H9 (cell line): ENCODE data around the gene CCDC30. TPM values are rescaled to one million over a fixed set of nuclear protein-coding genes. Genes with fewer than 3 reads are reported as not detected.

Experiments
- DNase-seq: peaks from one replicate; pipeline ENCODE4 v3.0.0-alpha.2; 2017
- H2AFZ ChIP-seq: one replicate; pipeline ENCODE4 v1.6.1; 2013; ENCODE audit warnings: mild to moderate bottlenecking, low read length, control low read depth, moderate library complexity
- H2AK5ac ChIP-seq: 2 replicates; pipeline ENCODE4 v1.6.1; 2013; ENCODE audit warnings: low read length, control low read depth, mixed read lengths; ENCODE audit not compliant: insufficient read length
- H2BK120ac ChIP-seq: one replicate; pipeline ENCODE4 v1.6.1; 2013; ENCODE audit warnings: low read depth, mild to moderate bottlenecking, low read length, control low read depth, inconsistent platforms; ENCODE audit not compliant: poor library complexity, severe bottlenecking
- H2BK12ac ChIP-seq: 2 replicates; pipeline ENCODE4 v1.6.1; 2013; ENCODE audit warnings: low read length, control low read depth, mixed read lengths, low read depth; ENCODE audit not compliant: insufficient read length
- H2BK15ac ChIP-seq: 2 replicates; pipeline ENCODE4 v1.6.1; 2013; ENCODE audit warnings: low read depth, low read length, control low read depth
- H2BK20ac ChIP-seq: one replicate; pipeline ENCODE4 v1.6.1; 2013; ENCODE audit warnings: low read depth, mild to moderate bottlenecking, low read length, control low read depth, inconsistent platforms; ENCODE audit not compliant: poor library complexity, severe bottlenecking
- H2BK5ac ChIP-seq: 2 replicates; pipeline ENCODE4 v1.6.1; 2013; ENCODE audit warnings: low read length, control low read depth, mixed read lengths; ENCODE audit not compliant: insufficient read length
- H3K14ac ChIP-seq: 2 replicates; pipeline ENCODE4 v1.6.1; 2013; ENCODE audit warnings: low read length, control low read depth; ENCODE audit not compliant: insufficient read depth
- H3K18ac ChIP-seq: 2 replicates; pipeline ENCODE4 v1.6.1; 2013; ENCODE audit warnings: low read depth, mild to moderate bottlenecking, mixed read lengths, low read length, control low read depth; ENCODE audit not compliant: insufficient read length
- H3K23ac ChIP-seq: 2 replicates; pipeline ENCODE4 v1.6.1; 2013; ENCODE audit warnings: low read length, control low read depth, mixed read lengths, low read depth; ENCODE audit not compliant: insufficient read length
- H3K23me2 ChIP-seq: 2 replicates; pipeline ENCODE4 v1.6.1; 2013; ENCODE audit warnings: low read depth, mild to moderate bottlenecking, mixed read lengths, low read length, control low read depth; ENCODE audit not compliant: insufficient read length, poor library complexity, severe bottlenecking
- H3K27ac ChIP-seq: 2 replicates; pipeline ENCODE4 v1.5.1; 2013; ENCODE audit warnings: low read length, control low read depth, mixed read lengths, low read depth; ENCODE audit not compliant: insufficient read length
- H3K27me3 ChIP-seq: 2 replicates; pipeline ENCODE4 v1.6.1; 2013; ENCODE audit warnings: low read length, control low read depth, inconsistent platforms; ENCODE audit not compliant: insufficient read depth
- H3K4ac ChIP-seq: 2 replicates; pipeline ENCODE4 v1.6.1; 2013; ENCODE audit warnings: low read depth, mild to moderate bottlenecking, control low read depth, inconsistent platforms, low read length, moderate library complexity
- H3K4me1 ChIP-seq: 2 replicates; pipeline ENCODE4 v1.6.1; 2013; ENCODE audit warnings: low read length, control low read depth, inconsistent platforms; ENCODE audit not compliant: insufficient read depth
- H3K4me2 ChIP-seq: 2 replicates; pipeline ENCODE4 v1.6.1; 2013; ENCODE audit warnings: low read length, control low read depth, mixed read lengths; ENCODE audit not compliant: insufficient read length, insufficient read depth
- H3K56ac ChIP-seq: 2 replicates; pipeline ENCODE4 v1.6.1; 2013; ENCODE audit warnings: low read depth, mild to moderate bottlenecking, mixed read lengths, low read length, control low read depth; ENCODE audit not compliant: insufficient read length
- H3K79me1 ChIP-seq: 2 replicates; pipeline ENCODE4 v1.6.1; 2013; ENCODE audit warnings: low read depth, mild to moderate bottlenecking, moderate library complexity, low read length, control low read depth, inconsistent platforms; ENCODE audit not compliant: insufficient read depth, poor library complexity, severe bottlenecking
- H3K79me2 ChIP-seq: 2 replicates; pipeline ENCODE4 v1.6.1; 2013; ENCODE audit warnings: low read length, control low read depth, inconsistent platforms; ENCODE audit not compliant: insufficient read depth
- H3K9ac ChIP-seq: 2 replicates; pipeline ENCODE4 v1.6.1; 2013; ENCODE audit warnings: low read length, control low read depth, mixed read lengths; ENCODE audit not compliant: insufficient read length; ENCODE audit errors: extremely low read depth
- H3K9me3 ChIP-seq: one replicate; pipeline ENCODE4 v1.6.1; 2013; ENCODE audit warnings: low read depth, low read length, inconsistent platforms; ENCODE audit not compliant: control insufficient read depth
- H3T11ph ChIP-seq: one replicate; pipeline ENCODE4 v1.6.1; 2013; ENCODE audit warnings: mild to moderate bottlenecking, low read length, control low read depth, inconsistent platforms
- H4K20me1 ChIP-seq: one replicate; pipeline ENCODE4 v1.6.1; 2013; ENCODE audit not compliant: control insufficient read depth, insufficient read length, insufficient read depth
- H4K5ac ChIP-seq: 2 replicates; pipeline ENCODE4 v1.6.1; 2013; ENCODE audit warnings: low read depth, mild to moderate bottlenecking, mixed read lengths, low read length, control low read depth; ENCODE audit not compliant: insufficient read length
- H4K8ac ChIP-seq: replicated peaks from 2 replicates; pipeline ENCODE4 v1.6.1; 2013; ENCODE audit warnings: low read length, control low read depth, mixed read lengths, low read depth; ENCODE audit not compliant: insufficient read length
- H4K91ac ChIP-seq: 2 replicates; pipeline ENCODE4 v1.6.1; 2013; ENCODE audit warnings: low read depth, mild to moderate bottlenecking, moderate library complexity, mixed read lengths, low read length, control low read depth; ENCODE audit not compliant: insufficient read length
- H3K27ac Mint-ChIP-seq, 3 experiments: 2 replicates in 2 of 3; 3 replicates in 1 of 3; pipeline ENCODE4 v1.8.0; 2020 to 2021; ENCODE audit warnings: mixed read lengths in 3 of 3, mild to moderate bottlenecking in 1 of 3, moderate library complexity in 1 of 3
- H3K27me3 Mint-ChIP-seq: 2 replicates; pipeline ENCODE4 v1.8.0; 2021; ENCODE audit warnings: low read depth, mild to moderate bottlenecking, moderate library complexity, mixed read lengths
- H3K36me3 Mint-ChIP-seq, 3 experiments: 2 replicates in 2 of 3; 3 replicates in 1 of 3; pipeline ENCODE4 v1.8.0; 2020 to 2021; ENCODE audit warnings: low read depth in 3 of 3, mixed read lengths in 3 of 3; ENCODE audit not compliant: insufficient read depth in 1 of 3
- H3K4me1 Mint-ChIP-seq, 2 experiments: 2 replicates each; pipeline ENCODE4 v1.8.0; 2020; ENCODE audit warnings: mixed read lengths in 2 of 2
- H3K4me3 Mint-ChIP-seq, 2 experiments: 2 replicates in 1 of 2; 3 replicates in 1 of 2; pipeline ENCODE4 v1.8.0; 2020 to 2021; ENCODE audit warnings: mild to moderate bottlenecking in 2 of 2, mixed read lengths in 2 of 2, moderate library complexity in 1 of 2
- H3K9me3 Mint-ChIP-seq, 2 experiments: 2 replicates in 1 of 2; 3 replicates in 1 of 2; pipeline ENCODE4 v1.8.0; 2020; ENCODE audit warnings: mild to moderate bottlenecking in 2 of 2, mixed read lengths in 2 of 2, moderate library complexity in 1 of 2
- WGBS: extraction: QIAGEN DNeasy Blood & Tissue Kit; methylation state at CpG from one replicate; pipeline ENCODE4 v1.1.7; 2013; ENCODE audit warnings: missing lambda C conversion rate, low lambda C conversion rate, mixed read lengths; ENCODE audit not compliant: insufficient read length; ENCODE audit errors: extremely low coverage; 5-methylcytosine and 5-hydroxymethylcytosine counted together
- total RNA-seq: library from RNA; stranded (reverse); gene quantifications from 2 replicates; pipeline ENCODE4 v1.2.1, GENCODE V29; 2021
- TF ChIP-seq, protein P1 (sequence below): fragments of 200-600 bp; sonication (generic); conservative IDR thresholded peaks from 3 replicates; pipeline ENCODE4 v1.8.0; 2021; ENCODE audit warnings: antibody characterized with exemption, mild to moderate bottlenecking

The CCDC30 gene
- total RNA-seq, 1 experiment from 2014 or later, result 1.8 TPM

DNA sequence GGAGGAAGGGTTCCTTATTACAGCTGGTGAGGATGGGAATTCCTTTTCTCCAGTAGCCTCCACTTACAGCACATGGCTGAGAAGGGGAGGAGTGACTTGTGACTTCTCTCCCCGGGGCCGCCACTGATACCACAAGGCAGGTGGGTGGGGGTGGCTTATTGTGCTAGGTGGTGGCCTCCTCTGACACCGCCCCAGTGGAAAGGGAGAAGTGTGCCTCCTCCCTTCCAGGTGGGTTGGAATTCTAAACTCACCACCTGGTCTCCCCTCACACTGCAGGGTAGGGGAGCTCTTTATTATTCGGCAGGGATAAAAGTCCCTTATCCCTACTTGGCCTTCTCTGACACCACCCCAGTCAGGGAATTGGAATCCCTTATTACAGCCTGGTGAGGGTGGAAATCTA lies 89.5 kb downstream of the CCDC30 start:
- Histone ChIP-seq H3K79me1 (no peaks in the 10 kb centered on the region), H3K4ac (no peak overlapping the region), H2AK5ac (no peak overlapping the region), H3K14ac (no peak overlapping the region), H3K56ac (no peak overlapping the region), H4K91ac (no peak overlapping the region), H2BK20ac (no peak overlapping the region), H3K23ac (no peak overlapping the region), H3K9me3 (no peaks in the 10 kb centered on the region), H3K4me1 (no peaks in the 10 kb centered on the region), H2BK5ac (no peak overlapping the region), H3K27me3 (no peaks in the 10 kb centered on the region), H3K23me2 (no peaks in the 10 kb centered on the region), H4K20me1 (no peaks in the 10 kb centered on the region), H3K27ac (no peak overlapping the region), H4K8ac (no peak overlapping the region), H4K5ac (no peak overlapping the region), H2AFZ (no peak overlapping the region), H3K4me2 (no peak overlapping the region), H3K18ac (no peak overlapping the region), H2BK120ac (no peak overlapping the region), H3K79me2 (no peaks in the 10 kb centered on the region), H2BK15ac (no peak overlapping the region), H2BK12ac (no peak overlapping the region), H3T11ph (no peak overlapping the region), H3K9ac (no peak overlapping the region)
- Mint-ChIP-seq H3K4me1 (peaks cover 5% of the 10 kb centered on the region in 2 experiments), H3K27me3 (peaks cover 2% of the 10 kb centered on the region), H3K36me3 (no peaks in the 10 kb centered on the region), H3K27ac (peak overlapping the region in 1 of 3 experiments; percentile 56; a peak in 1 of 7 replicates), H3K9me3 (no peaks in the 10 kb centered on the region), H3K4me3 (no peak overlapping the region)
- peak; percentile 52 for DNase-seq
- no CpG with 5 or more reads among the region's 4 CpGs for WGBS
- TF ChIP-seq, protein P1, sequence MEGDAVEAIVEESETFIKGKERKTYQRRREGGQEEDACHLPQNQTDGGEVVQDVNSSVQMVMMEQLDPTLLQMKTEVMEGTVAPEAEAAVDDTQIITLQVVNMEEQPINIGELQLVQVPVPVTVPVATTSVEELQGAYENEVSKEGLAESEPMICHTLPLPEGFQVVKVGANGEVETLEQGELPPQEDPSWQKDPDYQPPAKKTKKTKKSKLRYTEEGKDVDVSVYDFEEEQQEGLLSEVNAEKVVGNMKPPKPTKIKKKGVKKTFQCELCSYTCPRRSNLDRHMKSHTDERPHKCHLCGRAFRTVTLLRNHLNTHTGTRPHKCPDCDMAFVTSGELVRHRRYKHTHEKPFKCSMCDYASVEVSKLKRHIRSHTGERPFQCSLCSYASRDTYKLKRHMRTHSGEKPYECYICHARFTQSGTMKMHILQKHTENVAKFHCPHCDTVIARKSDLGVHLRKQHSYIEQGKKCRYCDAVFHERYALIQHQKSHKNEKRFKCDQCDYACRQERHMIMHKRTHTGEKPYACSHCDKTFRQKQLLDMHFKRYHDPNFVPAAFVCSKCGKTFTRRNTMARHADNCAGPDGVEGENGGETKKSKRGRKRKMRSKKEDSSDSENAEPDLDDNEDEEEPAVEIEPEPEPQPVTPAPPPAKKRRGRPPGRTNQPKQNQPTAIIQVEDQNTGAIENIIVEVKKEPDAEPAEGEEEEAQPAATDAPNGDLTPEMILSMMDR, result no peak
